Breast epithelium (tissue), 3 donors: ENCODE measurements around the gene TBC1D14.

Experiments
- CTCF ChIP-seq, 3 donors: fragments of 450-650 bp; IDR thresholded peaks; one replicate each; pipeline ENCODE4 v1.5.1; 2016 to 2017; ENCODE audit warnings: antibody characterized with exemption in 3 of 3, mild to moderate bottlenecking in 3 of 3, moderate library complexity in 3 of 3
- POLR2A ChIP-seq: fragments of 450-650 bp; IDR thresholded peaks from one replicate; pipeline ENCODE4 v1.6.1; 2016; ENCODE audit warnings: antibody characterized with exemption, mild to moderate bottlenecking, moderate library complexity

- TF ChIP-seq CTCF (IDR thresholded peaks at IDR 0.05) (no peak), POLR2A (no peak)
Measured at GRCh38 chr4:7027284-7027683, 117.7 kb downstream of the TBC1D14 start.
